ENCODE measurements around the gene BICDL1.
A peak's percentile ranks its signal among the peaks of the same experiment; 100 is the strongest.

The BICDL1 gene

GRCh38 chr12:120103044-120103338 lies 114.0 kb downstream of the BICDL1 start:
- no peak for DNase-seq

GRCh38 chr12:120103371-120103770 lies 114.3 kb downstream of the BICDL1 start:
- DNase-seq, result no peak

DNA sequence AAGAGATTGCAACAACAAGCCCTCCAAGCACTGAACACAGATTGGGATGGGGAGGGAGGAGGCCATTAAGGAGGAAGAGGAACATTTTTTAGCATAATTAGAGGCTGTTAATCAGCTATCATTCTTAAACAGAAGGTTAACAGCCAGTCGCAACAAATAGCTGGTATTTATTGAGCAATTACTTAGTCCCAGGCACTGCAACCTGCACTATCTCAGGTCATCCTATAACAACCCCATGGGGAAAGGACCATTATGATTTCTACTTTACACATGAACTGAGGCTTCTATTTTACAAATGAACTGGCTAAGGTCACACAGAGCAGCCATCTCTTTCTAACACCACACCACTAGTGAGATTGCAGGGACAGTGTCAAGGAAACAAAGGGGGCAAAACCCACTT lies 117.1 kb downstream of the BICDL1 start:
- DNase-seq, result no peak

GRCh38 chr12:120109570-120110267 lies 120.7 kb downstream of the BICDL1 start:
- DNase-seq, result no peak

GRCh38 chr12:120110550-120111501 lies 121.8 kb downstream of the BICDL1 start:
- DNase-seq, result peak; percentile 46 to 54

DNA sequence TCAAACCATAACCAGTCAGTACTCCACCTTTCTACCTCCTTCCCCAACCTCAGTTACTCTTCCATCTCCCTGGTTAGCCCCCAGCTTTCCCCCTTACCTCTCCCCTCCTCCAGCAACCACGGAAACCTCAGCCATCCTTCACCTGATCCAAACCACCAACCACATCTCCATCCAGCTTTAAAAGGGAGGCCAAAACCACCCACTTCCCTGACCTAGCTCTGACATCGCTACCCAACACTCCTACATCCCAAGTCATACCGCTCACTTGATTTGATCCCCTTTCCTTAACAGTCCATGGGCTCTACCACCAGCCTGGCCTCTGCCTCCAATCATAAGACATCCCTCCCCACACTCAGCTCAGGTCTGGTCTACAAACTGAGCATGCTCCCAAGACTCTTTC lies 126.0 kb downstream of the BICDL1 start:
- DNase-seq, result no peak

DNA sequence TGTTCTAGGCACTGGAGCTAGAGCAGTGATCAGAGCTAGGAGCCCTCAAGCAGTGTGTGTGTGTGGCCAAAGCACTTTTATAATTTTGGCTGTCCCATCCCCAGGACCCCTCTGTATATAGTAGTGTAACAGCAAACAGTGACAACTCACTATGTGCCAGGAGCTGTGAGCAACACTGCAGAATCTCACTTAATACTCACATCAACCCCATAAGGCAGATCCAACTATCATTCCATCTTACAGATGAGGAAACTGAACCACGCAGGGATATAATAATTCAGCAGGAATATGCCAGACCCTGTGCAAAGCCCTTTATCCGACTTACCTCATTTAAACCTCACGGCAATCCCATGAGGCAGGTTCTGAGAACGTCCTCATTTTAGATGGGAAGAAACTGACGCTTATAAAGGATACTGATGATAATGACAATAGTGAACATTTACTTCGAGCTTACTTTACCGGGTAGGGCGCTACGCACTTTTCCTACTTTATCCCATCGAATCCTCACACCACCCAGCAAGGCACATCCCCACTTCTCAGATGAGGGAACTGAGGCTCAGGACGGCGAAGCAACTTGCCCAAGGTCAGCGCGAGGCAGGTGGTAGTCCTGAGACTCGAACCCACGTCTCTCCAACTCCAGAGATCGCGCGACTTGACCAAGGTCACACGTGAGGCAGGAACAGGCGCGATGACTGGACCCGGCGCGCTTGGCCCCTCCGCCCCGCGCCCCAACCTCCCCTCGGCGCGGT lies 126.8 kb downstream of the BICDL1 start:
- DNase-seq, result peak; percentile 48 to 59

DNA sequence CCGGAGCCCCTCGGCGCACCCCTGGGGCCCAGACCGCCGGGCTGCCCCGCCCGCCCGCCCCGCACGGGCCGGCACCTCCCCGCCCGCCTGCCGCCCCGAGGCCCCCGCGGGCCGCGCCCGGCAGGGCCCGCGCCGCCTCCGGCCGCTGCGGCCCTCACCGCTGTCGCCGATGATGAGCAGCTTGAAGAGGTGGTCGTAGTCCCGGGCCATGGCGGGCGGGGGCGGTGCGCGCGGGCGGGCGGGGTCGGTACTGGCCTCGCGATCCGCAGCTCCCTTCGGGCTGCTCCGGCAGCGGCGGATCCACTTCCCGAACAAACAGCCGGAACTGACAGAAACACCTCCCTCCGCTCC lies 127.4 kb downstream of the BICDL1 start, which contains the start of gene RAB35:
Gene RAB35, minus strand, starts transcription at position 313 of the 351 bp plus-strand sequence. Its CDS starts 103 bp downstream, at position 210.
- DNase-seq, result no peak

- DNase-seq, result peak; percentile 97 to 98
Measured at GRCh38 chr12:120116792-120117651, 128.0 kb downstream of the BICDL1 start.

DNA sequence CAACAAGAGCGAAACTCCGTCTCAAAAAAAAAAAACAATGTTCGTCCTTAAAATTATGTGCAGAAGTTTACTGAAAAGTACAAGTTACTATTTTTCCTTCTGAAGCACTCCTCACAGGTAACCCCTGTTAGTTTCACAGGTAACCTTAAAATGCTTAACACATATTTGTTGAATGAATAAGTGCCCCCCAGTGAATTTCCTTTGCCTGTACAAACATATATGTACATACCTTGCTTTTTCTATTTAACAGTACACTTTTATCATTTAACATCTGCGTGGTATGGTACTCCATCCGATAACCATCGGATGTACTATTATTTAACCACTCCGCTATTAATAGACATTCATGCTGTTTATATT lies 128.9 kb downstream of the BICDL1 start:
- DNase-seq, result no peak

DNA sequence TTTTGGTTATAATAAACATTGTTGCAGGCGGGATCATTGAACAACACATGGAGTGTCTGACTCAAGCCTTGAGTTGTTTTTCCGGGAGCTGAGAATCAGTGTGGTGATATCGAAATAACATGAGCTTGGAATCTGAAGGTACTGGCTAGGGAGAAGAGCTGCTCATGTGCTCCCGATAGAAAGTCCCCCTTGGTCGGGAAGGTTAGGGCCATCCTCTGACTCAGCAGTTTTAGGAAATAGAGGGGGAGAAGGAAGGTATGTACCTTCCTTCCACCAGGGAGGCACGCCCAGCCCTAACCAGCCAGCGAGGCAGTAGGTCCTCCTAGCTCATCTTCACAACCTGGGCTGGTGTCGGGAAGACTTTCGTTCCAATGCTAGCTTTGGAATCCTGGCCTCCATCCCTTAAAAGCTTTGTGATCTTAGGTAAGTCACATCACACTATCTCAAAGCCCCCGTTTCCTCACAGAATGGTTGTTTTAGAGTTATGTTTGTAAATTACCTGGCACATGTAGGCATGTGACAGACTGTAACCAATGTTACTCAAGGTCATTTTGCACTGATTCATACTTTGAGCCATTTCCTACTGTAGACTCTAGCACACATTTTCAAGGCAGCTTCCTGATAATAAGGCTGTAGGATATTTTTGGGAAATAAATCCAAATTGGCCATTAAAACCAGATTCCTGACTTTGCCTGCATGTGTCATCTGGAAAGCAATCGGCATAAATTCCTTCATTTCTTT lies 129.5 kb downstream of the BICDL1 start:
- DNase-seq, result no peak

DNA sequence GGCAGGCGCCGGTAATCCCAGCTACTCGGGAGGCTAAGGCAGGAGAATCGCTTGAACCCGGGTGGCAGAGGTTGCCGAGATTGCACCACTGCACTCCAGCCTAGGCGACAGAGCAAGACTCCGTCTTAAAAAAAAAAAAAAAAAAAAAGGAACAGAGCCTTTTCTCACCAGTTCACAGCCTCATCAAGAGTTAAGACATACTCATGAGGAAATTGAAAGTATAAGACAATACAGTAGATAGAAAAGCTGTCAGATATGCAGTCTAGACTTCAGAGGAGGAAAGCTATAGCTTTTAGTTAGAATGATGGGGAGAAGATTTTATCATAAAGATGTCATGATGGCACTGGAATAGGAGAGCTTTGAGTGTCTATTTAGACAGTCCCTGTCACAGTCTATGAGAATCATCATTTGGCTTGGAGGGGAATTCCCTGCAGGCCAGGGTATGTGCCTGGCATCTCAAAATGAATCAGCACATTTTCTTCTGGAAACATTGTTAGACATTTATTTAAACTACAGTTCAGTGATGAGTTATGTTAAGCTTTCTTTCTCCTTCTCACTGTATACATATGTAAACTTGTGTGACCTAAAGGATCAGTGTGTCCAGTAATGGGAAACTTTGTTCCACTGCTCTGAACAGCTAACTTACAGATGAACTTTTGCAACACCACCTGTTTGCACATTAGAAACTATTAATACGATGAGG lies 130.4 kb downstream of the BICDL1 start:
- peak; percentile 45 to 56 for DNase-seq

DNA sequence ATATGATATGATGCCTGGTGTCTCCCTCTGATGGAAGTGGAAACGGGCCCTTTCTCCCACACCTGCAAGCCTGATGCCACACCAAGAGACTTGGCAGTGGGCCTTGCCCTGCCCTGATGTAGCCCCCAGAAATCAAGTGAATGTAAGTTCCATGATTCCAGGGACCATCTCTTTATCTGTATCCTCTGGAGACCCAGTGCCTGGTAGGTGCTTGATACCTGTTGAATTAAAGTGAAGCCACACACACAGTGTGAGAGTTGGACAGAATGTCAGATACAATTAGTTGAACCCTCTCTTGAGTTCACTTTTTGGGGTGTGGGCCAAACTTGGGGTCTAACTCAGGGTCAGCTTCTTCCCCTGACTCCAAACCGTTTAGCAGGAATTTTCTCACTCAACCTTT lies 132.3 kb downstream of the BICDL1 start:
- DNase-seq, result no peak

DNA sequence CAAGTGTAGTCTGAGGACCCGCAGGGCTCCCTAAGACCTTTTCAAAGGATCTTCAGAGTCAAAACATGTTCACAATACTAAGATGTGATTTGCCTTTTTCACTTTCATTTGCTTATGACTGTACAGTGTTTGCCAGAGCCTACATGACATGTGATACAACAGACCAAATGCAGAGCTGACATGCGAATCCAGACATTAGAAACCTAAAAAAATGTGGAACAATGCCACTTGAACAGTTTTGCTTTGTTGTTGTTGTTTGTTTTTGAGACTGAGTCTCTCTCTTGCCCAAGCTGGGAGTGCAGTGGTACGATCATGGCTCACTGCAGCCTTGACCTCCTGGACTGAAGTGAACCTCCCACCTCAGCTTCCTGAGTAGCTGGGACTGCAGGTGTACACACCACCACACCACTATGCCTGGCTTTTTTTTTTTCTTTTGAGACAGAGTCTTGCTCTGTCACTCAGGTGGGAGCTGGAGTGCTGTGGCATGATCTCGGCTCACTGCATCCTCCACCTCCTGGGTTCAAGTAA lies 132.8 kb downstream of the BICDL1 start:
- peak in 1 of 2 experiments; percentile 24 for DNase-seq

DNA sequence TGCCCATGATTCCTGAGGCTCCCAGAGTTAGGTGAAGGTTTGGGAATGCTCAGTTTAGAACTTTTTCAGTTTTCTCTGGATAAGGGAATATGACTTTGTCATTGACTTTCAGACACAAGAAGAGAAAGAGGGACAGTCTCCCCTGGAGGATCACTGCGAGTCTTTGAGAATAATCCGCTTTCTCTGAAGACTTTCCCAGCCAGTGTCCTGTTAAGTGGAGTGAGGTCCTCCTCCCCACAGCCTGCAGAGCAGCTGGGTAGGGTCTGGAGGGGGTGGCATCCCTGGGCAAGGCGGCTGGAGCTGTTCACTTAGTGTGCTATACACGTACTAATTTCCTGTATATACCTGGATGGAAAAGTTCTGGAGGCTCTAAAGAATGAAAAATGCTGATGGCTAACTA lies 136.0 kb downstream of the BICDL1 start:
- no peak for DNase-seq

GRCh38 chr12:120125792-120126634 lies 137.0 kb downstream of the BICDL1 start:
- DNase-seq, result no peak

GRCh38 chr12:120126635-120127005 lies 137.6 kb downstream of the BICDL1 start:
- DNase-seq, result peak; percentile 25 to 44

GRCh38 chr12:120130011-120130410 lies 141.0 kb downstream of the BICDL1 start:
- DNase-seq, result no peak

- DNase-seq, result no peak
Measured at GRCh38 chr12:120131116-120131515, 142.1 kb downstream of the BICDL1 start.
